ENCODE measurements around the gene MRPL46. TPM values are rescaled to one million over a fixed set of nuclear protein-coding genes. Genes with fewer than 3 reads are reported as not detected.

MRPL46 gene
- total RNA-seq, 2 experiments from 2014 or later, result 8.6 to 10.2 TPM

- no peak overlapping the region for H3K27ac Mint-ChIP-seq
- peaks cover 19% of the 10 kb centered on the region for H3K27me3 Mint-ChIP-seq
- H3K9me3 Mint-ChIP-seq, result no peaks in the 10 kb centered on the region
- Histone ChIP-seq H3K4me3 (ENCODE audit: low read length) (no peak overlapping the region), H3K36me3 (ENCODE audit: insufficient read depth, low read length) (no peaks in the 10 kb centered on the region), H3K9me3 (ENCODE audit: control insufficient read depth in 1 of 2, insufficient read depth in 1 of 2, low read length in 2 of 2) (peaks cover 0 to under 1% of the 10 kb centered on the region in 2 experiments), H3K27me3 (ENCODE audit: control insufficient read depth in 1 of 2, insufficient read depth in 2 of 2, low read length in 2 of 2) (no peaks in the 10 kb centered on the region), H3K4me1 (ENCODE audit: insufficient read depth, low read length) (peaks cover 3% of the 10 kb centered on the region), H3K27ac (ENCODE audit: low read depth in 1 of 2, low read length in 2 of 2) (no peak overlapping the region)
- no peak for TF ChIP-seq CTCF (IDR thresholded peaks at IDR 0.05)
- H3K36me3 Mint-ChIP-seq (ENCODE audit: low read depth), result no peaks in the 10 kb centered on the region
- ATAC-seq (ENCODE audit: poor library complexity) (no peak), DNase-seq (no peak)
- peaks cover 3% of the 10 kb centered on the region for H3K4me1 Mint-ChIP-seq (ENCODE audit: low read depth)
- ChIA-PET CTCF (no interaction called here), POLR2A (no interaction called here)
- no peak overlapping the region for H3K4me3 Mint-ChIP-seq
- intact Hi-C loops (cut with DNase I, micrococcal nuclease), result no loop called here
Measured at GRCh38 chr15:88448991-88449461, 18.2 kb downstream of the MRPL46 start.

- Mint-ChIP-seq H3K27me3 (peaks cover 19% of the 10 kb centered on the region), H3K27ac (no peak overlapping the region), H3K36me3 (ENCODE audit: low read depth) (no peaks in the 10 kb centered on the region), H3K9me3 (peaks cover 5% of the 10 kb centered on the region), H3K4me1 (ENCODE audit: low read depth) (peaks cover 3% of the 10 kb centered on the region), H3K4me3 (no peak overlapping the region)
- Histone ChIP-seq H3K4me1 (ENCODE audit: insufficient read depth, low read length) (peaks cover 3% of the 10 kb centered on the region), H3K27me3 (ENCODE audit: control insufficient read depth in 1 of 2, insufficient read depth in 2 of 2, low read length in 2 of 2) (peaks cover 3 to 7% of the 10 kb centered on the region in 2 experiments), H3K36me3 (ENCODE audit: insufficient read depth, low read length) (no peaks in the 10 kb centered on the region), H3K4me3 (ENCODE audit: low read length) (no peak overlapping the region), H3K9me3 (ENCODE audit: control insufficient read depth in 1 of 2, insufficient read depth in 1 of 2, low read length in 2 of 2) (peaks cover 2 to 13% of the 10 kb centered on the region in 2 experiments), H3K27ac (ENCODE audit: low read depth in 1 of 2, low read length in 2 of 2) (no peak overlapping the region)
- no peak for DNase-seq
- no peak for TF ChIP-seq CTCF (IDR thresholded peaks at IDR 0.05)
- ATAC-seq (ENCODE audit: poor library complexity), result no peak
- intact Hi-C loops (cut with DNase I, micrococcal nuclease), result no loop called here
- CTCF ChIA-PET, result no interaction called here
- POLR2A ChIA-PET, result no interaction called here
Measured at GRCh38 chr15:88447741-88448140, 19.4 kb downstream of the MRPL46 start.

- Mint-ChIP-seq H3K4me3 (no peak overlapping the region), H3K27ac (no peak overlapping the region), H3K36me3 (ENCODE audit: low read depth) (no peaks in the 10 kb centered on the region), H3K27me3 (peaks cover 19% of the 10 kb centered on the region), H3K9me3 (peaks cover 5% of the 10 kb centered on the region), H3K4me1 (ENCODE audit: low read depth) (peaks cover 3% of the 10 kb centered on the region)
- no peak for TF ChIP-seq CTCF (IDR thresholded peaks at IDR 0.05)
- ChIA-PET POLR2A (no interaction called here), CTCF (no interaction called here)
- ATAC-seq (ENCODE audit: poor library complexity) (no peak), DNase-seq (no peak)
- Histone ChIP-seq H3K9me3 (ENCODE audit: control insufficient read depth in 1 of 2, insufficient read depth in 1 of 2, low read length in 2 of 2) (peaks cover 3 to 13% of the 10 kb centered on the region in 2 experiments), H3K36me3 (ENCODE audit: insufficient read depth, low read length) (no peaks in the 10 kb centered on the region), H3K4me3 (ENCODE audit: low read length) (no peak overlapping the region), H3K27me3 (ENCODE audit: control insufficient read depth in 1 of 2, insufficient read depth in 2 of 2, low read length in 2 of 2) (peaks cover 3 to 8% of the 10 kb centered on the region in 2 experiments), H3K4me1 (ENCODE audit: insufficient read depth, low read length) (peaks cover 3% of the 10 kb centered on the region), H3K27ac (ENCODE audit: low read depth in 1 of 2, low read length in 2 of 2) (no peak overlapping the region)
- intact Hi-C loops (cut with DNase I, micrococcal nuclease), result no loop called here
Measured at GRCh38 chr15:88447206-88447605, 20.0 kb downstream of the MRPL46 start.

Data from CD4-positive, alpha-beta T cell (primary cell).